HCT116 (cell line): ENCODE results near the gene HES1.
"Not testable (repeated sequence)": the region's sequence is repeated elsewhere in the genome, so short reads cannot be mapped to it uniquely, and the experiment has no call there.

Experiments
- CTCF ChIP-seq, 3 experiments: fragments of 200-600 bp in 1 of 3; sonication (generic) in 1 of 3; IDR thresholded peaks in 2 of 3; conservative IDR thresholded peaks in 1 of 3; 2 replicates each; pipeline ENCODE4 v1.5.1; 2012 to 2017; ENCODE audit warnings: low read depth in 2 of 3, low read length in 2 of 3, antibody characterized with exemption in 1 of 3, borderline replicate concordance in 1 of 3, control low read depth in 1 of 3, mild to moderate bottlenecking in 1 of 3, mixed read lengths in 1 of 3, mixed run types in 1 of 3, moderate library complexity in 1 of 3; ENCODE audit not compliant: insufficient read depth in 1 of 3
- EZH2phosphoT487 ChIP-seq: fragments of 200-600 bp; IDR thresholded peaks from 2 replicates; pipeline ENCODE4 v1.6.1; 2018; ENCODE audit warnings: antibody characterized with exemption, borderline replicate concordance
- FOSL1 ChIP-seq: IDR thresholded peaks from 2 replicates; pipeline ENCODE4 v1.6.1; 2012; ENCODE audit warnings: low read depth
- POLR2A ChIP-seq: IDR thresholded peaks from 2 replicates; pipeline ENCODE4 v1.7.0; 2011; ENCODE audit warnings: borderline replicate concordance; ENCODE audit not compliant: insufficient read depth, insufficient read length; ENCODE audit errors: extremely low read depth
- POLR2AphosphoS5 ChIP-seq: IDR thresholded peaks from 2 replicates; pipeline ENCODE4 v1.6.1; 2011; ENCODE audit warnings: mild to moderate bottlenecking, low read depth, low read length, moderate library complexity
- SIN3A ChIP-seq: IDR thresholded peaks from 2 replicates; pipeline ENCODE4 v1.6.1; 2012; ENCODE audit warnings: low read depth

GRCh38 chr3:194091897-194092296, 44.1 kb upstream of the HES1 start:
- TF ChIP-seq EZH2phosphoT487; CTCF (IDR thresholded peaks at IDR 0.05 in 2 of 3, conservative IDR thresholded peaks at IDR 0.05 in 1 of 3; ENCODE audit: borderline replicate concordance in 1 of 3, insufficient read depth in 1 of 3, low read depth in 2 of 3, low read length in 2 of 3); FOSL1; SIN3A; POLR2AphosphoS5; POLR2A: not testable (repeated sequence)
